GM13976 (cell line): ENCODE measurements around the gene FKTN.

Experiments
- DNase-seq: peaks from one replicate; pipeline ENCODE4 v3.0.0; 2012; ENCODE audit warnings: low spot score
- CTCF ChIP-seq: IDR thresholded peaks from 2 replicates; pipeline ENCODE4 v1.5.1; 2012; ENCODE audit warnings: borderline replicate concordance, mild to moderate bottlenecking; ENCODE audit not compliant: insufficient read depth; ENCODE audit errors: extremely low read depth, missing control alignments, control extremely low read depth
- in situ Hi-C: fragments of 300-500 bp; cut with MboI; formaldehyde crosslinking; loops from one replicate; pipeline ENCODE4 v1.12.0; 2022; ENCODE audit warnings: low sequenced_read_pairs, mixed read lengths, inconsistent platforms; ENCODE audit not compliant: unreplicated experiment

FKTN gene

GRCh38 chr9:105636331-105636730, 78.4 kb downstream of the FKTN start:
- DNase-seq = no peak
- in situ Hi-C loops = no loop called here
- no peak for TF ChIP-seq CTCF

DNA sequence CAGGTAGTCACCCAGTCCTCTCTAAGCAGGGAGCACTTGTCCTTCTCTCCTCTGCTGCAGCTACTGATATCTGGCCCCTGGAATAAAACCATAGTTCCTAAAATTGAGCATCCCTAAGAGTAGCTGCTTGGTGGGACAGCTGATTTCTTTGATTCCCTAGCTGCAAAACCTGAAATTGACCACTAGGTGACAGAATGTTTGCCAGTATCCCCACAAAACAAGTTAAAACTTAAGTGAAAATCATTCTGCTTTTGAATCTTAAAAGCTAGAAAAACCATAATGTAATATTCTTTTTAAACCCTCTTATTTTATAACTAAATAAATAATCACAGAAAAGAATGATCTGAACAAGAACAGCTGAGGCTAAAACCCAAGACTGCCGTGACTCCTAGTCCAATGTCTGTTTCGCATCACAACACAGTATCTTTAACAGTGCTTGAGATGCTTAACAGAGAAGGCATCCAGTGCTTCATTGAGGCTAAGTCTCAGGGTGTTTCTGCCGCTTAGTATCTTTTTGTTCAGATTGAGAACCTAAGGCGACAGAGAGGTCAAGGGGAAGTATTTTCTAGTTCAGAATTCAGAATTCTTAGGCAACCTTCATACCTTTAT, 80.0 kb downstream of the FKTN start:
- in situ Hi-C loops = no loop called here
- TF ChIP-seq CTCF = no peak
- no peak for DNase-seq

DNA sequence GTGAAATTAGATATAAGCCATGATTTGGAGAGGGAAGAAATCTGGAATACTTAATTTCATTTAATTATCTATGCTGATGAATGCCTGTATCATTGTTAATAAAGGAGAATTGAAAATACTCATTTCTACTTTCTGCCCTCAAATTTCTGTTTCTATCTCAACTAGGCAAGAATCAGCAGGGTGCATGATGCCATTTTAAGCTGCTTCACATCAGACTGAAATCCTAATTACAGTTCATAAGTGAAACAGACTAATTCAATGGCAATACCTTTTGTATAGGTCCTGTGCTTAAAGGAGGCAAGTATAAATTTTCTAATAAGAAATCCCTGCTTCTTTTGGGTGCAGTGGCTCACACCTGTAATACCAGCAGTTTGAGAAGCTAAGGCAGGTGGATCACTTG, 82.0 kb downstream of the FKTN start:
- no peak for DNase-seq
- in situ Hi-C loops = no loop called here
- no peak for TF ChIP-seq CTCF

GRCh38 chr9:105643795-105644194, 85.9 kb downstream of the FKTN start:
- in situ Hi-C loops = no loop called here
- DNase-seq = no peak
- TF ChIP-seq CTCF = no peak

DNA sequence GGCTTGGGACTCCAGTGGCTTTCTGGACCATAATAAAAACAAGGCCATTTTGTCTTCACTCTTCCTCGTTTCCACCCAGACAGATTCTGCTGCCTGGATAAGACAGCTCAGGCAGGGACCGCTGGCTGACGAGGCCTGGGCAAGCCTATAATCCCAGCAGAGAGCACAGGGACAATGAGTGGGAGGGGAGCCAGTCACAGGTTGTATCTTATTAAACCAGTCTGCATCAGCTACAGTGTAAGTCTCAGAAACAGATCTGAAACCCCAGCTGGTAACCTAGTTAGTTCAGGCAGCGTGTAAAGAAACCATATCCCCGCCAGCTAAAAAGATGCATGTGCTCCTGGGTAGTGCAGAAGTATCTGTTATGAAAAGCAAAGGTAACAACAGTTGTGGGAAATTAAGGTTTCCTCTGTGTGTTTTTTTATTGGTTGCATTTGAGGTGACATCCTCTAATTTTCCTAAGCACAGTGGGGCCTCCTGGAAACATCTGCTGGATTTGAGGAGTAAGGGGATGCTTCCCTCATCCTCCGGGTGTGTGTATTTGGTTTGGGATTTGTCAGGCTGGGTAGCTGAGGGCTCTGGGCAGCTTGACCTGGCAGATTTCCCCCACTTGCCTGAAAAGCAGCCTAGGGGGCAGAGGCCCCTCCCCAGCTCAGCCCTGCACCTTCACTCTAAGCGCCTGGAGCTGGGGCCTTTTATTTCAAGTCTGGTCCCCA, 89.1 kb downstream of the FKTN start:
- no peak for TF ChIP-seq CTCF
- in situ Hi-C loops = no loop called here
- DNase-seq = no peak

GRCh38 chr9:105647595-105648349, 89.8 kb downstream of the FKTN start:
- no peak for DNase-seq
- in situ Hi-C loops = no loop called here
- no peak for TF ChIP-seq CTCF
